H1 (cell line): Measurements from ENCODE around the gene ABHD12. TPM values are rescaled to one million over a fixed set of nuclear protein-coding genes. Genes with fewer than 3 reads are reported as not detected.

Source experiments
- RNF2 ChIP-seq: fragments of 200-900, 300-1000 bp; sonication (generic); IDR thresholded peaks from 2 replicates; pipeline ENCODE4 v1.7.1; 2016; ENCODE audit warnings: borderline replicate concordance, low read depth, mild to moderate bottlenecking, antibody characterized with exemption, low read length; ENCODE audit not compliant: poor library complexity, severe bottlenecking; ENCODE audit errors: missing control alignments
- SAP30 ChIP-seq: fragments of 300-600 bp; sonication (generic); IDR thresholded peaks from 2 replicates; pipeline ENCODE4 v1.7.1; 2012; ENCODE audit warnings: low read length, moderate library complexity, mild to moderate bottlenecking, inconsistent platforms; ENCODE audit not compliant: insufficient read depth, insufficient replicate concordance
- SUZ12 ChIP-seq: fragments of 200-600 bp; sonication (generic); IDR thresholded peaks from 2 replicates; pipeline ENCODE4 v1.6.1; 2012; ENCODE audit warnings: mild to moderate bottlenecking, inconsistent platforms, low read length, moderate library complexity, mixed read lengths
- TBP ChIP-seq: IDR thresholded peaks from 2 replicates; pipeline ENCODE4 v1.6.1; 2011; ENCODE audit warnings: low read depth, low read length, improper control_type of control experiment
- ZNF274 ChIP-seq: IDR thresholded peaks from 2 replicates; pipeline ENCODE4 v1.7.0; 2012; ENCODE audit warnings: low read length, borderline replicate concordance; ENCODE audit errors: extremely low read depth
- polyA plus RNA-seq, 7 experiments: library from polyadenylated mRNA; depleted of rRNA in 3 of 7; stranded (reverse) in 5 of 7; unstranded in 2 of 7; fragments of >200 nt in 5 of 7; fragments of 200-250 nt in 2 of 7; gene quantifications; 1 replicate in 5 of 7; 2 replicates in 1 of 7; 4 replicates in 1 of 7; pipeline versions ENCODE4 v1.2.1 to v1.2.3, GENCODE V29; 2011 to 2013; ENCODE audit warnings: missing spikeins in 2 of 7, mixed read lengths in 2 of 7
- total RNA-seq: library from RNA; stranded (reverse); fragmentation: NEBNext Ultra II Directional; extraction: Animal tissue kit (Norgen Biotek cat#: 25700); gene quantifications from 2 replicates; pipeline ENCODE4 v1.2.1, GENCODE V29; 2021
- TF ChIP-seq, protein P1 (sequence below), 3 experiments: IDR thresholded peaks; 1 replicate in 2 of 3; 2 replicates in 1 of 3; pipeline versions ENCODE4 v1.5.1 to v1.6.1; 2011; ENCODE audit warnings: low read length in 3 of 3, mild to moderate bottlenecking in 3 of 3, inconsistent platforms in 2 of 3, low read depth in 1 of 3, moderate library complexity in 1 of 3; ENCODE audit not compliant: insufficient read depth in 1 of 3; ENCODE audit errors: control extremely low read depth in 1 of 3

The ABHD12 gene
- total and polyA plus RNA-seq, 2 of the 8 experiments (the other 6 are each of a cell fraction or from before 2014, with no cell fraction given), result 31.3 to 59.5 TPM

DNA sequence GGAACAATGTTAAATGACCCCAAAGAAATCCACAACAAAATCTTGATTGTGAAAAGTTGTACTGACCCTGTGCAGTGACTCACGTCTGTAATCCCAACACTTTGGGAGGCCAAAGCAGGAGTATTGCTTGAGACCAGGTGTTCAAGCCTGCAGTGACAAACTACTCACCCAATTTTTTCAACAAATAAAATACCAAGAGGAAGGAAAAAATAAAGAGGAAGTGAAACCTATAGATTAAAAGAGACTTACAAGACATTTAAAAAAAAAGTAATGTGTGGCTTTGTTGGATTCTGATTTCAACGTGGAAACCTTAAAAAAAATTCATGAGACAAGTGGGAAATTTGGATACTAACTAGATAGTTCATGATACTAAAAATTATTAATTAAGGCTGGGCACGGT is 48.7 kb upstream of the ABHD12 start (continued):
- TF ChIP-seq, protein P1, sequence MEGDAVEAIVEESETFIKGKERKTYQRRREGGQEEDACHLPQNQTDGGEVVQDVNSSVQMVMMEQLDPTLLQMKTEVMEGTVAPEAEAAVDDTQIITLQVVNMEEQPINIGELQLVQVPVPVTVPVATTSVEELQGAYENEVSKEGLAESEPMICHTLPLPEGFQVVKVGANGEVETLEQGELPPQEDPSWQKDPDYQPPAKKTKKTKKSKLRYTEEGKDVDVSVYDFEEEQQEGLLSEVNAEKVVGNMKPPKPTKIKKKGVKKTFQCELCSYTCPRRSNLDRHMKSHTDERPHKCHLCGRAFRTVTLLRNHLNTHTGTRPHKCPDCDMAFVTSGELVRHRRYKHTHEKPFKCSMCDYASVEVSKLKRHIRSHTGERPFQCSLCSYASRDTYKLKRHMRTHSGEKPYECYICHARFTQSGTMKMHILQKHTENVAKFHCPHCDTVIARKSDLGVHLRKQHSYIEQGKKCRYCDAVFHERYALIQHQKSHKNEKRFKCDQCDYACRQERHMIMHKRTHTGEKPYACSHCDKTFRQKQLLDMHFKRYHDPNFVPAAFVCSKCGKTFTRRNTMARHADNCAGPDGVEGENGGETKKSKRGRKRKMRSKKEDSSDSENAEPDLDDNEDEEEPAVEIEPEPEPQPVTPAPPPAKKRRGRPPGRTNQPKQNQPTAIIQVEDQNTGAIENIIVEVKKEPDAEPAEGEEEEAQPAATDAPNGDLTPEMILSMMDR (IDR thresholded peaks at IDR 0.05; ENCODE audit: control extremely low read depth in 1 of 3, insufficient read depth in 1 of 3, low read depth in 1 of 3, low read length in 3 of 3), result no peak
- TF ChIP-seq SUZ12 (no peak), RNF2 (no peak), ZNF274 (no peak), SAP30 (no peak), TBP (no peak)
- TF ChIP-seq, all 59 proteins: peak for 0
